Smooth muscle cell (in vitro differentiated cells): ENCODE data around the gene GNAO1. TPM values are rescaled to one million over a fixed set of nuclear protein-coding genes. Genes with fewer than 3 reads are reported as not detected.

Experiments
- DNase-seq: peaks from one replicate; lab custom pipeline; 2025; ENCODE audit not compliant: unreplicated experiment; lab: John Stamatoyannopoulos, UW
- H2AFZ ChIP-seq: fragments of 200-600 bp; sonication (generic); 2 replicates; pipeline ENCODE4 v1.6.0; 2016; ENCODE audit warnings: antibody characterized with exemption, low read depth, mild to moderate bottlenecking
- H3F3A ChIP-seq: fragments of 200-600 bp; sonication (generic); 2 replicates; pipeline ENCODE4 v1.6.0; 2017; ENCODE audit warnings: antibody characterized with exemption, low read depth
- H3K27ac ChIP-seq: fragments of 200-600 bp; sonication (generic); 2 replicates; pipeline ENCODE4 v1.5.1; 2016; ENCODE audit warnings: low read depth, mild to moderate bottlenecking
- H3K27me3 ChIP-seq: fragments of 200-600 bp; sonication (generic); 2 replicates; pipeline ENCODE4 v1.6.1; 2016; ENCODE audit warnings: low read depth, mild to moderate bottlenecking
- H3K36me3 ChIP-seq: fragments of 200-600 bp; sonication (generic); 2 replicates; pipeline ENCODE4 v1.5.1; 2016; ENCODE audit warnings: low read depth
- H3K4me1 ChIP-seq: fragments of 200-600 bp; sonication (generic); 2 replicates; pipeline ENCODE4 v1.5.1; 2016; ENCODE audit warnings: low read depth
- H3K4me2 ChIP-seq: fragments of 200-600 bp; sonication (generic); 2 replicates; pipeline ENCODE4 v1.6.0; 2016; ENCODE audit warnings: mild to moderate bottlenecking
- H3K4me3 ChIP-seq: fragments of 200-600 bp; sonication (generic); 2 replicates; pipeline ENCODE4 v1.5.1; 2016; ENCODE audit warnings: mild to moderate bottlenecking
- H3K79me2 ChIP-seq: fragments of 200-600 bp; sonication (generic); 2 replicates; pipeline ENCODE4 v1.6.0; 2016; ENCODE audit warnings: low read depth, mild to moderate bottlenecking
- H3K9ac ChIP-seq: fragments of 200-600 bp; sonication (generic); 2 replicates; pipeline ENCODE4 v1.6.0; 2016; ENCODE audit warnings: low read depth
- H3K9me3 ChIP-seq: fragments of 200-600 bp; sonication (generic); replicated peaks from 2 replicates; pipeline ENCODE4 v1.5.1; 2016; ENCODE audit warnings: low read depth
- H4K20me1 ChIP-seq: fragments of 200-600 bp; sonication (generic); 2 replicates; pipeline ENCODE4 v1.6.0; 2016; ENCODE audit warnings: low read depth
- CTCF ChIP-seq: fragments of 200-600 bp; sonication (generic); IDR thresholded peaks from 2 replicates; pipeline ENCODE4 v1.5.1; 2017; ENCODE audit warnings: borderline replicate concordance, mild to moderate bottlenecking, antibody characterized with exemption; ENCODE audit not compliant: insufficient read depth, poor library complexity, severe bottlenecking
- WGBS: methylation state at CpG from one replicate; pipeline ENCODE4 v1.1.7; 2016; ENCODE audit warnings: low lambda C conversion rate; 5-methylcytosine and 5-hydroxymethylcytosine counted together
- polyA plus RNA-seq: library from polyadenylated mRNA; unstranded; fragments of >200 nt; fragmentation: Nextera tagmentation; extraction: Ambion mirVana; gene quantifications from 2 replicates; pipeline ENCODE4 v1.2.1, GENCODE V29; 2016
- total RNA-seq: library from RNA; depleted of rRNA; stranded (reverse); fragments of >200 nt; gene quantifications from 2 replicates; pipeline ENCODE4 v1.2.3, GENCODE V29; 2014

Gene GNAO1
- total and polyA plus RNA-seq, 2 experiments from 2014 or later = 1.7 to 3.7 TPM

- Histone ChIP-seq H3F3A (no peaks in the 10 kb centered on the region), H3K9ac (no peak overlapping the region), H3K4me1 (peaks cover 11% of the 10 kb centered on the region), H3K4me3 (no peak overlapping the region), H4K20me1 (no peaks in the 10 kb centered on the region), H2AFZ (no peak overlapping the region), H3K79me2 (no peaks in the 10 kb centered on the region), H3K36me3 (no peaks in the 10 kb centered on the region), H3K9me3 (no peaks in the 10 kb centered on the region), H3K27ac (no peak overlapping the region), H3K27me3 (peaks cover 84% of the 10 kb centered on the region), H3K4me2 (no peak overlapping the region)
- DNase-seq = no peak
- WGBS = 47% methylated on average over 33 of the region's 33 CpGs
- no peak for TF ChIP-seq CTCF
Observed at GRCh38 chr16:56192986-56193945, 2.0 kb downstream of the GNAO1 start.

- peaks cover 79% of the 10 kb centered on the region for H3K27me3 ChIP-seq
Observed at GRCh38 chr16:56193951-56194726, 2.9 kb downstream of the GNAO1 start.

GRCh38 chr16:56195151-56195550 lies 3.9 kb downstream of the GNAO1 start:
- Histone ChIP-seq H3F3A (no peaks in the 10 kb centered on the region), H2AFZ (no peak overlapping the region), H3K27me3 (peaks cover 79% of the 10 kb centered on the region), H3K9ac (no peak overlapping the region), H3K9me3 (no peaks in the 10 kb centered on the region), H3K79me2 (no peaks in the 10 kb centered on the region), H3K36me3 (no peaks in the 10 kb centered on the region), H4K20me1 (no peaks in the 10 kb centered on the region), H3K27ac (no peak overlapping the region), H3K4me3 (no peak overlapping the region), H3K4me1 (peaks cover 11% of the 10 kb centered on the region), H3K4me2 (no peak overlapping the region)
- no peak for DNase-seq
- 66% methylated on average over 2 of the region's 2 CpGs for WGBS
- TF ChIP-seq CTCF = no peak

More at GRCh38 chr16:56193951-56194726, 2.9 kb downstream of the GNAO1 start:
- Histone ChIP-seq H3F3A (no peaks in the 10 kb centered on the region), H2AFZ (no peak overlapping the region), H3K27ac (no peak overlapping the region), H3K9me3 (no peaks in the 10 kb centered on the region), H3K79me2 (no peaks in the 10 kb centered on the region), H4K20me1 (no peaks in the 10 kb centered on the region), H3K4me3 (peak overlapping the region; percentile 11), H3K4me1 (peaks cover 11% of the 10 kb centered on the region), H3K36me3 (no peaks in the 10 kb centered on the region), H3K9ac (no peak overlapping the region), H3K4me2 (peak overlapping the region; percentile 81)
- 17% methylated on average over 39 of the region's 48 CpGs for WGBS
- no peak for DNase-seq
- TF ChIP-seq CTCF = no peak
